K562 (cell line): ENCODE measurements around the gene PTGR2. TPM values are rescaled to one million over a fixed set of nuclear protein-coding genes. Genes with fewer than 3 reads are reported as not detected.

Experiments used
- ATAC-seq: fragments of 200-7000 bp; cut with Tn5 transposase; 3 replicates; pipeline ENCODE4 v1.9.1; 2020; ENCODE audit warnings: moderate library complexity
- BruUV-seq: library from RNA; stranded (reverse); fragments of 400-500 nt; replicated peaks from 2 replicates; lab custom pipeline; 2021; lab: Mats Ljungman, UMichigan
- CTCF ChIA-PET: fragments of 300-600 bp; formaldehyde crosslinking; extraction: SDS; loops from one replicate; lab custom pipeline; 2021; ENCODE audit warnings: low intra/inter-chr PET ratio; lab: Yijun Ruan, JAX
- POLR2A ChIA-PET: fragments of 300-600, 350-650 bp; sonication (Branson Sonifier 250); formaldehyde crosslinking; extraction: SDS; loops from one replicate; lab custom pipeline; 2021; ENCODE audit warnings: antibody characterized with exemption, inconsistent platforms; lab: Yijun Ruan, JAX
- DNase-seq, 4 experiments: peaks; one replicate each; pipeline versions ENCODE4 v3.0.0 to v3.0.0-alpha.2; 2011 to 2018; ENCODE audit warnings: low spot score in 3 of 4, mixed read lengths in 3 of 4; ENCODE audit errors: extremely low read depth in 1 of 4
- FAIRE-seq: peaks from 2 replicates; lab custom pipeline; 2011; peaks lifted over from hg19 to GRCh38; lab: Jason Lieb, UNC
- H2AFZ ChIP-seq: 2 replicates; pipeline ENCODE4 v1.6.0; 2011; ENCODE audit warnings: low read depth, low read length, control low read depth, inconsistent platforms
- H3K27ac ChIP-seq: fragments of 200-600 bp; 3 replicates; pipeline ENCODE4 v1.8.0; 2011; ENCODE audit warnings: low read depth, mild to moderate bottlenecking, control low read depth, inconsistent platforms, low read length, moderate library complexity, mixed read lengths; ENCODE audit errors: extremely low read depth
- H3K27me3 ChIP-seq, 2 experiments: fragments of 300-600 bp in 1 of 2; 2 replicates in 1 of 2; 3 replicates in 1 of 2; pipeline versions ENCODE4 v1.6.0 to v1.8.0; 2011; ENCODE audit warnings: inconsistent platforms in 2 of 2, low read length in 2 of 2, mild to moderate bottlenecking in 1 of 2, mixed read lengths in 1 of 2, moderate library complexity in 1 of 2; ENCODE audit not compliant: control insufficient read depth in 2 of 2, insufficient read depth in 2 of 2
- H3K36me3 ChIP-seq: fragments of 300-600 bp; 3 replicates; pipeline ENCODE4 v1.8.0; 2011; ENCODE audit warnings: mild to moderate bottlenecking, low read length, inconsistent platforms; ENCODE audit not compliant: control insufficient read depth, insufficient read depth
- H3K4me1 ChIP-seq, 2 experiments: fragments of 200-600 bp in 1 of 2; replicated peaks in 1 of 2; 2 replicates in 1 of 2; 3 replicates in 1 of 2; pipeline versions ENCODE4 v1.5.1 to v1.8.0; 2011; ENCODE audit warnings: inconsistent platforms in 2 of 2, low read length in 2 of 2, mild to moderate bottlenecking in 1 of 2, mixed read lengths in 1 of 2, moderate library complexity in 1 of 2; ENCODE audit not compliant: control insufficient read depth in 2 of 2, insufficient read depth in 2 of 2
- H3K4me2 ChIP-seq: 2 replicates; pipeline ENCODE4 v1.6.1; 2011; ENCODE audit warnings: low read length, control low read depth, inconsistent platforms, mixed read lengths; ENCODE audit not compliant: insufficient read depth
- H3K4me3 ChIP-seq: fragments of 200-600 bp; sonication (generic), shearing (Covaris generic); 2 replicates; pipeline ENCODE4 v1.5.1; 2016; ENCODE audit warnings: control low read depth, inconsistent platforms
- H3K79me2 ChIP-seq: fragments of 200-600 bp; 3 replicates; pipeline ENCODE4 v1.8.0; 2011; ENCODE audit warnings: low read length, inconsistent platforms; ENCODE audit not compliant: control insufficient read depth, insufficient read depth
- H3K9ac ChIP-seq, 2 experiments: 2 replicates each; pipeline versions ENCODE4 v1.6.0 to v1.6.1; 2011; ENCODE audit warnings: low read depth in 2 of 2, low read length in 2 of 2, control low read depth in 1 of 2, inconsistent platforms in 1 of 2, mild to moderate bottlenecking in 1 of 2, mixed read lengths in 1 of 2; ENCODE audit not compliant: insufficient read depth in 1 of 2
- H3K9me1 ChIP-seq: one replicate; pipeline ENCODE4 v1.6.0; 2011; ENCODE audit warnings: inconsistent platforms, mild to moderate bottlenecking, low read length, moderate library complexity; ENCODE audit not compliant: control insufficient read depth, insufficient read depth
- H3K9me3 ChIP-seq: replicated peaks from 2 replicates; pipeline ENCODE4 v1.5.1; 2011; ENCODE audit warnings: low read depth, low read length, inconsistent platforms; ENCODE audit not compliant: control insufficient read depth, insufficient read depth
- H4K20me1 ChIP-seq: replicated peaks from 2 replicates; pipeline ENCODE4 v1.6.1; 2011; ENCODE audit warnings: low read length, inconsistent platforms, mixed read lengths; ENCODE audit not compliant: control insufficient read depth, insufficient read depth
- CTCFL ChIP-seq: IDR thresholded peaks from 2 replicates; pipeline ENCODE4 v1.6.1; 2011; ENCODE audit warnings: borderline replicate concordance, low read depth, mild to moderate bottlenecking, moderate library complexity, low read length; ENCODE audit not compliant: insufficient read depth, poor library complexity, severe bottlenecking
- DLX4 ChIP-seq: fragments of 250-450 bp; sonication (Bioruptor Pico); IDR thresholded peaks from 2 replicates; pipeline ENCODE4 v1.6.1; 2021; ENCODE audit warnings: mild to moderate bottlenecking
- MXD1 ChIP-seq: fragments of 250-450 bp; sonication (Bioruptor Pico); IDR thresholded peaks from 2 replicates; pipeline ENCODE4 v1.8.0; 2021; ENCODE audit warnings: borderline replicate concordance, mild to moderate bottlenecking, moderate library complexity; ENCODE audit not compliant: poor library complexity, severe bottlenecking
- NCOA1 ChIP-seq: fragments of 450-650 bp; IDR thresholded peaks from 2 replicates; pipeline ENCODE4 v1.6.1; 2016; ENCODE audit warnings: low read depth
- NEUROD1 ChIP-seq: fragments of 150-350 bp; IDR thresholded peaks from 2 replicates; pipeline ENCODE4 v1.6.1; 2014; ENCODE audit warnings: borderline replicate concordance, low read length, low read depth; ENCODE audit not compliant: partially characterized antibody
- NKRF ChIP-seq: fragments of 450-650 bp; IDR thresholded peaks from 2 replicates; pipeline ENCODE4 v1.6.1; 2016; ENCODE audit warnings: borderline replicate concordance
- NR1H2 ChIP-seq: sonication (generic); formaldehyde crosslinking; IDR thresholded peaks from 2 replicates; pipeline ENCODE4 v1.4.0; 2020; ENCODE audit warnings: mild to moderate bottlenecking, missing genetic modification reagents
- NUFIP1 ChIP-seq: fragments of 450-650 bp; IDR thresholded peaks from 2 replicates; pipeline ENCODE4 v1.6.1; 2018; ENCODE audit not compliant: partially characterized antibody
- POLR2B ChIP-seq: fragments of 450-650 bp; IDR thresholded peaks from 2 replicates; pipeline ENCODE4 v1.6.1; 2018; ENCODE audit warnings: low read depth; ENCODE audit not compliant: partially characterized antibody
- POLR3A ChIP-seq: IDR thresholded peaks from 2 replicates; pipeline ENCODE4 v1.6.1; 2011; ENCODE audit warnings: borderline replicate concordance, mild to moderate bottlenecking, moderate library complexity; ENCODE audit not compliant: insufficient read length, insufficient read depth; ENCODE audit errors: extremely low read depth
- STAT6 ChIP-seq: sonication (generic); formaldehyde crosslinking; IDR thresholded peaks from 2 replicates; pipeline ENCODE4 v1.8.1; 2023; ENCODE audit warnings: mild to moderate bottlenecking, missing genetic modification reagents
- ZNF217 ChIP-seq: sonication (generic); formaldehyde crosslinking; IDR thresholded peaks from 2 replicates; pipeline ENCODE4 v1.8.0; 2022; ENCODE audit warnings: mild to moderate bottlenecking, missing genetic modification reagents
- ZNF253 ChIP-seq: fragments of 250-450 bp; sonication (Bioruptor Pico); conservative IDR thresholded peaks from 2 replicates; pipeline ENCODE4 v1.6.1; 2021; ENCODE audit warnings: mild to moderate bottlenecking
- ZNF644 ChIP-seq: fragments of 200-800 bp; sonication (Bioruptor generic); IDR thresholded peaks from 2 replicates; pipeline ENCODE4 v1.6.1; 2016; ENCODE audit warnings: low read depth, missing genetic modification characterization, missing compliant biosample characterization
- ZNF780A ChIP-seq: fragments of 250-450 bp; sonication (Bioruptor Pico); IDR thresholded peaks from 2 replicates; pipeline ENCODE4 v1.5.0; 2021; ENCODE audit warnings: mild to moderate bottlenecking
- WGBS: fragments of 100-300 bp; shearing (Covaris generic); methylation state at CpG from one replicate; pipeline ENCODE4 v1.1.6; 2016; ENCODE audit warnings: low coverage, mixed read lengths; ENCODE audit not compliant: insufficient coverage; ENCODE audit errors: missing lambda C conversion rate; 5-methylcytosine and 5-hydroxymethylcytosine counted together
- in situ Hi-C: fragments of 300-500 bp; cut with MboI; formaldehyde crosslinking; loops from 4 replicates; pipeline ENCODE4 v1.15.0; 2018; ENCODE audit warnings: inconsistent platforms, mixed read lengths
- intact Hi-C: fragments of 100-400 bp; cut with micrococcal nuclease; formaldehyde crosslinking; loops from 2 replicates; pipeline ENCODE4 v1.14.2; 2022
- polyA plus RNA-seq, 8 experiments: library from polyadenylated mRNA; depleted of rRNA in 4 of 8; stranded (reverse) in 5 of 8; unstranded in 3 of 8; fragments of >200 nt; fragmentation: Nextera tagmentation in 2 of 8; fragmentation: Illumina TruSeq in 1 of 8; extraction: Ambion mirVana in 2 of 8; extraction: Trizol in 1 of 8; gene quantifications; 2 replicates each; pipeline versions ENCODE4 v1.2.1 to v1.2.3, GENCODE V29; 2011 to 2014; ENCODE audit warnings: inconsistent platforms in 1 of 8, missing spikeins in 1 of 8
- total RNA-seq, 7 experiments: library from RNA; depleted of rRNA in 6 of 7; stranded (reverse); fragments of >200 nt in 6 of 7; fragmentation: Illumina TruSeq in 2 of 7; extraction: Trizol in 2 of 7; gene quantifications; 2 replicates each; pipeline versions ENCODE4 v1.2.1 to v1.2.3, GENCODE V29; 2011 to 2021; ENCODE audit warnings: low replicate concordance in 1 of 7

PTGR2 gene
- total and polyA plus RNA-seq, 9 of the 15 experiments (the other 6 are each of a cell fraction or from before 2014, with no cell fraction given), result 7.4 to 23.0 (median 13.0) TPM

GRCh38 chr14:73811164-73811503 lies 40.5 kb upstream of the PTGR2 start:
- Histone ChIP-seq H4K20me1 (no peaks in the 10 kb centered on the region), H3K4me2 (0 out of 2 replicates have a peak overlapping the region, but pooled peaks have one; percentile 5), H3K9me1 (no peaks in the 10 kb centered on the region), H3K27me3 (no peaks in the 10 kb centered on the region), H3K79me2 (no peaks in the 10 kb centered on the region), H3K9ac (no peak overlapping the region), H3K36me3 (no peaks in the 10 kb centered on the region), H2AFZ (peak overlapping the region; percentile 82), H3K27ac (no peak overlapping the region), H3K4me1 (peaks cover 0 to 4% of the 10 kb centered on the region in 2 experiments; a peak in 1 of 5 replicates), H3K9me3 (no peaks in the 10 kb centered on the region), H3K4me3 (no peak overlapping the region)
- ChIA-PET POLR2A (interaction anchor here (0.6 to 1.2 kb wide), 3 partner anchors 20 to 70 kb away, joined by 3 to 4 read pairs (median 3); no protein-coding TSS in a partner anchor), CTCF (no interaction called here)
- in situ Hi-C loops, result no loop called here
- DNase-seq (no peak), FAIRE-seq (no peak), ATAC-seq (no peak)
- intact Hi-C loops, result no loop called here
- BruUV-seq, result no TSS peak
- WGBS, result 17% methylated on average over 2 of the region's 2 CpGs
- TF ChIP-seq CTCFL (no peak), NCOA1 (no peak), DLX4 (no peak), NR1H2 (CRISPR knock-in tag) (no peak), NKRF (no peak), POLR2B (no peak), ZNF253 (CRISPR knock-in tag) (no peak), MXD1 (no peak), ZNF644 (tag) (no peak), POLR3A (no peak), NUFIP1 (no peak), ZNF217 (CRISPR knock-in tag) (no peak), NEUROD1 (no peak), STAT6 (no peak), ZNF780A (CRISPR knock-in tag) (no peak)
